T-cell (primary cell): Measurements from ENCODE around the gene ESRP2. TPM values are rescaled to one million over a fixed set of nuclear protein-coding genes. Genes with fewer than 3 reads are reported as not detected.
A peak's percentile ranks its signal among the peaks of the same experiment; 100 is the strongest.

Source experiments
- ATAC-seq, 4 experiments: fragments of 200-7000 bp in 3 of 4; fragments of 150-1000 bp in 1 of 4; cut with Tn5 transposase; replicated peaks in 1 of 4; 1 replicate in 3 of 4; 2 replicates in 1 of 4; pipeline ENCODE4 v1.10.0; 2021; ENCODE audit warnings: moderate library complexity in 3 of 4, mild to moderate bottlenecking in 2 of 4, moderate number of reproducible peaks in 1 of 4
- CTCF ChIA-PET, 2 donors: fragments of 300-600 bp; sonication (Branson Sonifier 250); formaldehyde crosslinking; loops; one replicate each; lab custom pipeline; 2022; ENCODE audit warnings: antibody characterized with exemption in 2 of 2; lab: Charles Lee
- POLR2A ChIA-PET, 2 donors: fragments of 300-600 bp; sonication (Branson Sonifier 250); formaldehyde crosslinking; loops; one replicate each; lab custom pipeline; 2022; ENCODE audit warnings: antibody characterized with exemption in 2 of 2; lab: Charles Lee
- DNase-seq, 35 experiments: peaks; one replicate each; pipeline versions ENCODE4 v3.0.0 to v3.0.0-alpha.2; 2013 to 2023
- H3K27ac ChIP-seq: one replicate; pipeline ENCODE4 v1.5.1; 2013; ENCODE audit warnings: low read length
- H3K27me3 ChIP-seq, 2 experiments: replicated peaks in 1 of 2; 1 replicate in 1 of 2; 2 replicates in 1 of 2; pipeline versions ENCODE4 v1.6.1 to v1.7.0; 2013; ENCODE audit warnings: low read length in 1 of 2, mixed read lengths in 1 of 2; ENCODE audit not compliant: control insufficient read depth in 2 of 2, insufficient read depth in 2 of 2; ENCODE audit errors: extremely low read depth in 1 of 2
- H3K36me3 ChIP-seq, 2 donors: 1 replicate in 1 of 2; 2 replicates in 1 of 2; pipeline versions ENCODE4 v1.6.1 to v1.7.0; 2013; ENCODE audit warnings: low read length in 1 of 2; ENCODE audit not compliant: control insufficient read depth in 2 of 2, insufficient read depth in 1 of 2; ENCODE audit errors: extremely low read depth in 1 of 2
- H3K4me1 ChIP-seq, 2 experiments: 1 replicate in 1 of 2; 2 replicates in 1 of 2; pipeline versions ENCODE4 v1.6.1 to v1.7.0; 2013; ENCODE audit warnings: low read length in 2 of 2, mixed read lengths in 1 of 2; ENCODE audit not compliant: insufficient read depth in 2 of 2, control insufficient read depth in 1 of 2; ENCODE audit errors: extremely low read depth in 1 of 2
- H3K4me3 ChIP-seq, 2 donors: 1 replicate in 1 of 2; 2 replicates in 1 of 2; pipeline versions ENCODE4 v1.5.1 to v1.7.0; 2013; ENCODE audit warnings: mild to moderate bottlenecking in 2 of 2, low read length in 1 of 2, moderate library complexity in 1 of 2; ENCODE audit not compliant: control insufficient read depth in 1 of 2; ENCODE audit errors: extremely low read depth in 1 of 2
- H3K9me3 ChIP-seq: 2 replicates; pipeline ENCODE4 v1.7.0; 2013
- H3K27ac Mint-ChIP-seq, 2 donors: one replicate each; pipeline ENCODE4 v1.8.0; 2020 to 2021; ENCODE audit warnings: mild to moderate bottlenecking in 2 of 2, mixed read lengths in 2 of 2
- H3K27me3 Mint-ChIP-seq, 2 donors: one replicate each; pipeline ENCODE4 v1.8.0; 2021 to 2022; ENCODE audit warnings: mixed read lengths in 2 of 2
- H3K36me3 Mint-ChIP-seq: one replicate; pipeline ENCODE4 v1.8.0; 2021; ENCODE audit warnings: mixed read lengths
- H3K4me1 Mint-ChIP-seq, 3 donors: one replicate each; pipeline ENCODE4 v1.8.0; 2020 to 2022; ENCODE audit warnings: mixed read lengths in 3 of 3, mild to moderate bottlenecking in 1 of 3
- H3K4me3 Mint-ChIP-seq, 3 donors: one replicate each; pipeline ENCODE4 v1.8.0; 2020 to 2022; ENCODE audit warnings: mild to moderate bottlenecking in 3 of 3, mixed read lengths in 3 of 3, moderate library complexity in 3 of 3
- H3K9me3 Mint-ChIP-seq, 3 donors: one replicate each; pipeline ENCODE4 v1.8.0; 2020 to 2022; ENCODE audit warnings: mixed read lengths in 3 of 3
- WGBS: methylation state at CpG from one replicate; pipeline ENCODE4 v1.1.5; 2013; ENCODE audit warnings: missing lambda C conversion rate; ENCODE audit not compliant: insufficient coverage; 5-methylcytosine and 5-hydroxymethylcytosine counted together
- total RNA-seq, 35 experiments: library from RNA in 6 of 35; stranded (reverse) in 6 of 35; fragments of 120-200 nt in 1 of 35; gene quantifications; one replicate each; pipeline versions ENCODE4 v1.2.1 to v1.2.4 and lab custom pipeline; 2013 to 2026

The ESRP2 gene
- total RNA-seq, 5 donors from 2014 or later (not counting 1 experiment from before 2014, with no cell fraction given) = 0.47 to 0.79 (median 0.62) TPM; not detected in 2

DNA sequence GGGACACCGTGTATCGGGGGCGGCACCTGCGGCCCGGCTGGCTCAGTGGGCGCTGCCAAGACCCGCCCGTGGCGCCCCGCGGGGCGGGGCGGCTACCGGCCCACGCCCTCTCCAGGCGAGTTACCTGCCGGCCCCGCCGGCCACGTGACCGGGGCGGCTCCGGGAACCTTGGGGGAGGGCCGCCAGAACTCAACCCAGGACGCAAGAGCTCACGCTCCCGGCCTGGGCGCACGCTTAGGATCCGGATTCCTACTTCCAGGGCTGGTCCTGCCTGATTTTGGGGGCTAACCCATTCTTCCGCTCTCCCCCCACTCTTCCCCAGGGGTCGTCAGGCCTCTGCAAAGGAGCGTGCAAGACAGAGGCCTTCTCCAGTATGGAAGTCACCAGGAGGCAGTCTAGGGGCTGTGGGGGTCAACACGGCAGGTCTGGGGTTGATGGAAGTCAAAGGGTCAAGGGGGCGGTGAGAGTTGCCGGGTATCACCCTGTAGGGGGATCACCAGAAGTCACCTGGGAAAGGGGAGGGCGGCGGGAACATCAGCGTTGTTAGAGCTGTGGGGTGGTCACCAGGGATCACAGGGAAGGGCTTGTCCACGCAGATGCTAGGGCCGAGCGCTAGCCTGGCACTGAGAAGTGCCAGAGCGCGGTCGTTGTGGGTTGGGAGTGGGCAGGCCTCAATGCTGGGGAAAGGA is 354 bp upstream of the ESRP2 start:
- no peaks in the 10 kb centered on the region for H3K9me3 ChIP-seq
- peaks cover 3 to 7% of the 10 kb centered on the region in 2 donors for H3K36me3 ChIP-seq
- no peaks in the 10 kb centered on the region for H3K27me3 ChIP-seq
- WGBS = 15% methylated on average over 39 of the region's 45 CpGs
- peak overlapping the region; percentile 68 to 74 for H3K4me3 ChIP-seq
- POLR2A ChIA-PET = no interaction called here
- H3K4me1 ChIP-seq = peaks cover 16 to 54% of the 10 kb centered on the region in 2 experiments
- no peaks in the 10 kb centered on the region for H3K36me3 Mint-ChIP-seq
- peak in 14 of 35 experiments; percentile 19 to 66 (median 38) for DNase-seq
- H3K4me3 Mint-ChIP-seq = peak overlapping the region; percentile 88 to 98 (median 91)
- no peak overlapping the region for H3K27ac ChIP-seq
- peaks cover 31 to 38% (median 33%) of the 10 kb centered on the region in 3 donors for H3K4me1 Mint-ChIP-seq
- H3K27me3 Mint-ChIP-seq = no peaks in the 10 kb centered on the region
- H3K27ac Mint-ChIP-seq = peak overlapping the region; percentile 68 to 92
- H3K9me3 Mint-ChIP-seq = no peaks in the 10 kb centered on the region
- peak; percentile 4 to 20 (median 10) for ATAC-seq
- CTCF ChIA-PET = interaction anchor here in 1 of 2 donors (0.6 kb wide), 1 partner anchor 31 kb away, joined by 4 read pairs; no protein-coding TSS in a partner anchor

DNA sequence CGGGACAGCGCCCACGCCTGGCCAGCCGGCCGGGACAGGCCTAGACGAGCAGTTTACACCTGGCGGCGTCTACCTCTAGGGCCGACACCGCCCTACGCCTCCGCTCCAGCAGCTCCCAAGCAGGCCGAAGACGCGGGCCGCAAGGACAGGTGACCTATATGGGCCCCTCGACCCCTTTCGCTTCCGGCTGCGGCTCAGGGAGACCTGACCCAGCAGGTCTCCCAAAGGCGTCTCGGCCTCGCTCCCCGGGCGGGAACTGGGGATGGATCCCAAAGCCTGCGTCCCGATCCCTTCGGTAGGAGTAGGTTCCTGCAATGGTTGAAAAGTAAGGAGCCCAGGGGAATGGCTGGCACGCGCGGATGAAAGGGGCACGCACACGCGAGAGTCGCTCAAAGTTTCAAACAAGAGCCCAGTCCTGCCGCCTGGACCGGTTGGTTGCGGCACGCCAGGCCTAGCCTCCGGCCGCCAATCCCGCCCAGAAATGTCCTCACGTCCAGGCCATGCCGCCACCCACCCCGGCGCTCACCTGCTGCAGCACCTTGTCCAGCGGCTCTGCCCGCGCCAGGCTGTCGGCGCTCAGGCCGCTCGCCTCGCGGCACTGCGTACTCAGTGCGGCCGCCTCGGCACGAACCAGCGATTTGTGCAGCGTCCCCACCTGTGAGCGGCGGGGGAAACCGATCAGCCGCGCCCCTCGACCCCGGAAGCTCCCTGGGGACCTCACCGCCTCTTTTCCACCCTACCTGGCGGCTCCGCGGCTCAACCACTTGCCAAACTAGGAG is 630 bp downstream of the ESRP2 start:
- Histone ChIP-seq H3K9me3 (no peaks in the 10 kb centered on the region), H3K27ac (no peak overlapping the region), H3K4me1 (peaks cover 16 to 52% of the 10 kb centered on the region in 2 experiments), H3K36me3 (peaks cover 5 to 14% of the 10 kb centered on the region in 2 donors), H3K4me3 (no peak overlapping the region), H3K27me3 (no peaks in the 10 kb centered on the region)
- 87% methylated on average over 73 of the region's 73 CpGs for WGBS
- H3K4me3 Mint-ChIP-seq = peak overlapping the region in 2 of 3 donors; percentile 2 to 98
- H3K36me3 Mint-ChIP-seq = no peaks in the 10 kb centered on the region
- peak in 1 of 35 experiments; percentile 38 for DNase-seq
- no peak for ATAC-seq
- ChIA-PET POLR2A (no interaction called here), CTCF (no interaction called here)
- H3K9me3 Mint-ChIP-seq = no peaks in the 10 kb centered on the region
- H3K27me3 Mint-ChIP-seq = no peaks in the 10 kb centered on the region
- peaks cover 31 to 38% (median 33%) of the 10 kb centered on the region in 3 donors for H3K4me1 Mint-ChIP-seq
- H3K27ac Mint-ChIP-seq = peak overlapping the region in 1 of 2 donors; percentile 82

DNA sequence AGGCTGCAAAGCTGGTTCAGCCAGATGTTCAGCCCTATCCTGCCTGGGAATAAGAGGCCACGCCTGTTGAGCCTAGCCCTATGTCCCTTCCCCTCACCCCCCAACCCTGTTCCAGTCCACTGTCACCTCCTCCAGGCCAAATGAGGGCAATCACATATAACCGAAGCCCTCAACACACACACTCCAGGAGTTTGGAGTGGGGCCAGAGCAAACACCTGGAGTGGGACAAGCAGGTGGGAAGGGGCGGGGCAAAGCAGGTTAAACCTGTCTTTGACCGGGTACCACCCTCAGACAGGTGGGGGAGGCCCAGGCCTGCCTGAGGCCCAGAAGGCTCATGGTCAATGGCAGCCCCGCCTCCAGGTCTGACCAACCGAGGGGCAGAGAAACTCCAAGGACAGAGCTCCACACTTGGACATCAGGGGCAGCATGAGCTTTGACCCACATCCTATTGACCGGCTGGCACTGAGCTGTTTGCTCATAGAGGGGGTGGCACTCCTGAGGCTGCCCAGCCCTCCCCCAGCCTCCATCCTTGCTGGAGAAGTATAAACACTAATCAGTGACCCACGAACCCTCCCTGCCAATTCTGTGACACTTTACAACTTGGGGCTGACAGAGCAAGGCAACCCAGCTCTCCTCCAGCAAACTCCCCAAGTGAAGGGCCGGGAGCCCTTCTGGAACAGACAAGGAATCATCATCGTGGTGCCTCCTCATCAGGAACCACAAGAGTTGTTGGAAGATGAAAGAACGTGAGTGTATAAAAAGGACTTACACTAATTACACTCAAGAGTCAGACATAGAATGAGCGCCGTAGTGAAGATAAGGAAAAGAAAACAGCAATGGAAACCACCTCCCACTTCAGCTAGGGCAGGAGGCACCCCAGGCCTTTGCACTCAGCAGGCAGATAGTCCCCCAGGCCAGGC is 1.5 kb downstream of the ESRP2 start:
- H3K4me3 Mint-ChIP-seq = peak overlapping the region; percentile 2 to 98 (median 22)
- peak overlapping the region; percentile 4 for H3K27ac ChIP-seq
- CTCF ChIA-PET = no interaction called here

DNA sequence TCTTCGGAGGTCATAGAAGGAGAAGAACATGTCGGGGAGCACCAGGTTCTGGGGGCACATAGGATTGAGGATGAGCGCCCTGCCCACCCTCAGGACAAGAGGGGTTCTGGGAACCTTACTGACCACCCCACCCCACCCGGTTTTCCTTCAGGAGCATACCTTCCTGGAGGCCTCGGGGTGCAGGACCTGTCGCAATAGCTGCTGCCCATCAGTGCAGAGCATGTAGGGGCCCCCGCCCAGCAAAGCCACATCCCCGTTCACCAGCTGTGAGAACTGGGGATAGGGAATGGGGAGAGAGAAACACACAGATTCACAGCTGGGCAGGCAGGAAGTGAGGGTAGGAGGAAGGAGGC is 2.1 kb downstream of the ESRP2 start:
- H3K9me3 ChIP-seq = no peaks in the 10 kb centered on the region
- WGBS = 81% methylated on average over 6 of the region's 8 CpGs
- peaks cover 9 to 39% of the 10 kb centered on the region in 2 experiments for H3K4me1 ChIP-seq
- no peaks in the 10 kb centered on the region for H3K27me3 ChIP-seq
- H3K36me3 Mint-ChIP-seq = peaks cover 3% of the 10 kb centered on the region
- peaks cover 34 to 37% (median 34%) of the 10 kb centered on the region in 3 donors for H3K4me1 Mint-ChIP-seq
- DNase-seq = no peak
- peak overlapping the region; percentile 4 for H3K27ac ChIP-seq
- H3K27me3 Mint-ChIP-seq = no peaks in the 10 kb centered on the region
- peak overlapping the region; percentile 28 to 49 for H3K27ac Mint-ChIP-seq
- peaks cover 14 to 15% of the 10 kb centered on the region in 2 donors for H3K36me3 ChIP-seq
- no peak overlapping the region for H3K4me3 ChIP-seq
- no peak for ATAC-seq
- POLR2A ChIA-PET = no interaction called here
- CTCF ChIA-PET = interaction anchor here in 1 of 2 donors (0.6 kb wide), 1 partner anchor 1027 kb away, joined by 3 read pairs; no protein-coding TSS in a partner anchor
- H3K4me3 Mint-ChIP-seq = no peak overlapping the region
- H3K9me3 Mint-ChIP-seq = no peaks in the 10 kb centered on the region

More for the DNA sequence above, 1.5 kb downstream of the ESRP2 start:
- DNase-seq (no peak), ATAC-seq (no peak)
- Histone ChIP-seq H3K27me3 (no peaks in the 10 kb centered on the region), H3K9me3 (no peaks in the 10 kb centered on the region), H3K4me1 (peaks cover 10 to 43% of the 10 kb centered on the region in 2 experiments), H3K36me3 (peaks cover 10 to 14% of the 10 kb centered on the region in 2 donors), H3K4me3 (no peak overlapping the region)
- Mint-ChIP-seq H3K36me3 (no peaks in the 10 kb centered on the region), H3K27ac (peak overlapping the region; percentile 60 to 82), H3K27me3 (no peaks in the 10 kb centered on the region), H3K9me3 (no peaks in the 10 kb centered on the region), H3K4me1 (peaks cover 31 to 35% (median 32%) of the 10 kb centered on the region in 3 donors)
- WGBS = 71% methylated on average over 3 of the region's 13 CpGs
- POLR2A ChIA-PET = no interaction called here

DNA sequence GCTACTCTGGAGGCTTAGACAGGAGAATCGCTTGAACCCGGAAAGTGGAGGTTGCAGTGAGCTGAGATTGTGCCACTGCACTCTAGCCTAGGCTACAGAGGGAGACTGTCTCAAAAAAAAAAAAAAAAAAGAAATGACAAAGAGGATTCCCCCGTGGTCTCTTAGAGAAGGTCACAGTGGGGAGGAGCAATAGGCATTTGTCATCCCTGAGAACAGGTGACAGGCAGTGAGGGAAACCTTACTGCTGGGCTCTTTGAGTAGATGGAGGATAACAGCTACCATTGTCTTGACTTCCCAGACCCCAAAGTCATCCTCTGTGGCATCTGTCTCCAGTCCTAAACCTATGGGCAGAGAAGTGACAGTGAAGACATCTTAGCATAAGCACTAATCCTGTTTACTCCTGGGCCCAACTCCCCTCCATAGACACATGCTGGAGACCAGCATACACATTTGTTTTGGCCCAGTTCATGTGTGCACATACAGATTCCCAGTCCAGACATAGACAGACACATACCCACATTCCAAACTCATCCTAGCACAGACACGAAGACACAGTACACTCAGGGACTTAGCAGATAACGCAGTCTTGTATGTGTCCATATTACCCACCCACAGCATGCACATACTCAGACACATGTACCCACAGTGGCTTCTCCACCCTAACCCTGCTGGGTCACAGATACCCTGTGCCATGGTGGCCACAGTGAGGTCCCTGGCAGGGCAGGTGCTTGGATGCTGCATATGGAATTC is 2.7 kb downstream of the ESRP2 start:
- DNase-seq = peak in 1 of 35 experiments; percentile 49

More for the DNA sequence above, 2.7 kb downstream of the ESRP2 start:
- Mint-ChIP-seq H3K36me3 (peaks cover 3% of the 10 kb centered on the region), H3K27me3 (no peaks in the 10 kb centered on the region), H3K9me3 (no peaks in the 10 kb centered on the region), H3K4me3 (no peak overlapping the region), H3K4me1 (peaks cover 29 to 38% (median 31%) of the 10 kb centered on the region in 3 donors), H3K27ac (peak overlapping the region; percentile 28 to 49)
- no peak overlapping the region for H3K4me3 ChIP-seq
- no peak for ATAC-seq
- no peaks in the 10 kb centered on the region for H3K27me3 ChIP-seq
- peak overlapping the region; percentile 4 for H3K27ac ChIP-seq
- H3K9me3 ChIP-seq = no peaks in the 10 kb centered on the region
- CTCF ChIA-PET = interaction anchor here (0.6 to 0.7 kb wide), 3 partner anchors 110 to 1028 kb away, joined by 3 to 4 read pairs (median 4); no protein-coding TSS in a partner anchor
- peaks cover 6 to 33% of the 10 kb centered on the region in 2 experiments for H3K4me1 ChIP-seq
- H3K36me3 ChIP-seq = peaks cover 14 to 19% of the 10 kb centered on the region in 2 donors
- POLR2A ChIA-PET = no interaction called here
- WGBS = 100% methylated on average over 4 of the region's 5 CpGs
